IPS-NIHi7 (cell line): ENCODE results near the gene SECISBP2.

Source experiments
- DNase-seq: peaks from one replicate; pipeline ENCODE4 v3.0.0; 2012; ENCODE audit warnings: mixed read lengths; ENCODE audit errors: extremely low spot score

Gene SECISBP2

GRCh38 chr9:89405826-89406225, 87.5 kb downstream of the SECISBP2 start:
- no peak for DNase-seq

GRCh38 chr9:89407070-89407469, 88.8 kb downstream of the SECISBP2 start:
- no peak for DNase-seq

- DNase-seq = no peak
Observed at GRCh38 chr9:89408628-89409101, 90.4 kb downstream of the SECISBP2 start.
